ENCODE results near the gene SRD5A1.

The SRD5A1 gene

GRCh38 chr5:6684075-6684474 lies 50.8 kb downstream of the SRD5A1 start:
- no peak for DNase-seq (ENCODE audit: low read depth)

- no peak for DNase-seq (ENCODE audit: low read depth)
These were observed 53.3 kb downstream of the SRD5A1 start for GRCh38 chr5:6686501-6686900.

- no peak for DNase-seq (ENCODE audit: low read depth)
These were observed 53.7 kb downstream of the SRD5A1 start for GRCh38 chr5:6686915-6687409.

GRCh38 chr5:6687505-6687904 lies 54.3 kb downstream of the SRD5A1 start:
- no peak for DNase-seq (ENCODE audit: low read depth)

- no peak for DNase-seq (ENCODE audit: low read depth)
These were observed 59.7 kb downstream of the SRD5A1 start for GRCh38 chr5:6692906-6693305.

- no peak for DNase-seq (ENCODE audit: low read depth)
These were observed 65.5 kb downstream of the SRD5A1 start for GRCh38 chr5:6698696-6699095.

GRCh38 chr5:6699357-6699756 lies 66.1 kb downstream of the SRD5A1 start:
- DNase-seq (ENCODE audit: low read depth): no peak

GRCh38 chr5:6700074-6700684 lies 66.9 kb downstream of the SRD5A1 start:
- no peak for DNase-seq (ENCODE audit: low read depth)

- DNase-seq (ENCODE audit: low read depth): no peak
These were observed 67.6 kb downstream of the SRD5A1 start for GRCh38 chr5:6700685-6701355.

- DNase-seq (ENCODE audit: low read depth): no peak
These were observed 68.3 kb downstream of the SRD5A1 start for GRCh38 chr5:6701491-6701890.

- no peak for DNase-seq (ENCODE audit: low read depth)
These were observed 69.4 kb downstream of the SRD5A1 start for GRCh38 chr5:6702633-6703032.

GRCh38 chr5:6703806-6704205 lies 70.6 kb downstream of the SRD5A1 start:
- DNase-seq (ENCODE audit: low read depth): no peak

- DNase-seq (ENCODE audit: low read depth): no peak
These were observed 71.2 kb downstream of the SRD5A1 start for GRCh38 chr5:6704361-6704851.

- no peak for DNase-seq (ENCODE audit: low read depth)
These were observed 71.8 kb downstream of the SRD5A1 start for GRCh38 chr5:6705088-6705487.

- DNase-seq (ENCODE audit: low read depth): no peak
These were observed 72.7 kb downstream of the SRD5A1 start for GRCh38 chr5:6705959-6706358.

- DNase-seq (ENCODE audit: low read depth): no peak
These were observed 74.6 kb downstream of the SRD5A1 start for GRCh38 chr5:6707852-6708251.

- DNase-seq (ENCODE audit: low read depth): no peak
These were observed 75.6 kb downstream of the SRD5A1 start for GRCh38 chr5:6708814-6709213.

- DNase-seq (ENCODE audit: low read depth): no peak
These were observed 76.8 kb downstream of the SRD5A1 start for GRCh38 chr5:6710070-6710469.

- DNase-seq (ENCODE audit: low read depth): no peak
These were observed 77.5 kb downstream of the SRD5A1 start for GRCh38 chr5:6710551-6711318.

- DNase-seq (ENCODE audit: low read depth): no peak
These were observed 78.3 kb downstream of the SRD5A1 start for GRCh38 chr5:6711409-6712141.

- no peak for DNase-seq (ENCODE audit: low read depth)
These were observed 78.9 kb downstream of the SRD5A1 start for GRCh38 chr5:6712142-6712576.
